ENCODE data around the gene VAV1. TPM values are rescaled to one million over a fixed set of nuclear protein-coding genes. Genes with fewer than 3 reads are reported as not detected.

Gene VAV1
- total and polyA plus RNA-seq, 2 of the 13 experiments (the other 11 are each of a cell fraction or from before 2014, with no cell fraction given) = not detected

- 0 out of 2 replicates have a peak, but pooled peaks have one; percentile 18 for TF ChIP-seq ZNF800 (CRISPR knock-in tag; IDR thresholded peaks at IDR 0.05)
- no peak for TF ChIP-seq SNAI1 (CRISPR knock-in tag; IDR thresholded peaks at IDR 0.05; ENCODE audit: borderline replicate concordance)
- TF ChIP-seq, protein P1, sequence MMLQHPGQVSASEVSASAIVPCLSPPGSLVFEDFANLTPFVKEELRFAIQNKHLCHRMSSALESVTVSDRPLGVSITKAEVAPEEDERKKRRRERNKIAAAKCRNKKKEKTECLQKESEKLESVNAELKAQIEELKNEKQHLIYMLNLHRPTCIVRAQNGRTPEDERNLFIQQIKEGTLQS (CRISPR knock-in tag; IDR thresholded peaks at IDR 0.05) = no peak
- TF ChIP-seq MYNN (CRISPR knock-in tag; IDR thresholded peaks at IDR 0.05; ENCODE audit: low read depth) = peak; percentile 82; the same call in 1 of the 2 replicates
- TF ChIP-seq, protein P2, sequence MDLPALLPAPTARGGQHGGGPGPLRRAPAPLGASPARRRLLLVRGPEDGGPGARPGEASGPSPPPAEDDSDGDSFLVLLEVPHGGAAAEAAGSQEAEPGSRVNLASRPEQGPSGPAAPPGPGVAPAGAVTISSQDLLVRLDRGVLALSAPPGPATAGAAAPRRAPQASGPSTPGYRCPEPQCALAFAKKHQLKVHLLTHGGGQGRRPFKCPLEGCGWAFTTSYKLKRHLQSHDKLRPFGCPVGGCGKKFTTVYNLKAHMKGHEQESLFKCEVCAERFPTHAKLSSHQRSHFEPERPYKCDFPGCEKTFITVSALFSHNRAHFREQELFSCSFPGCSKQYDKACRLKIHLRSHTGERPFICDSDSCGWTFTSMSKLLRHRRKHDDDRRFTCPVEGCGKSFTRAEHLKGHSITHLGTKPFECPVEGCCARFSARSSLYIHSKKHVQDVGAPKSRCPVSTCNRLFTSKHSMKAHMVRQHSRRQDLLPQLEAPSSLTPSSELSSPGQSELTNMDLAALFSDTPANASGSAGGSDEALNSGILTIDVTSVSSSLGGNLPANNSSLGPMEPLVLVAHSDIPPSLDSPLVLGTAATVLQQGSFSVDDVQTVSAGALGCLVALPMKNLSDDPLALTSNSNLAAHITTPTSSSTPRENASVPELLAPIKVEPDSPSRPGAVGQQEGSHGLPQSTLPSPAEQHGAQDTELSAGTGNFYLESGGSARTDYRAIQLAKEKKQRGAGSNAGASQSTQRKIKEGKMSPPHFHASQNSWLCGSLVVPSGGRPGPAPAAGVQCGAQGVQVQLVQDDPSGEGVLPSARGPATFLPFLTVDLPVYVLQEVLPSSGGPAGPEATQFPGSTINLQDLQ (CRISPR knock-in tag; IDR thresholded peaks at IDR 0.05) = no peak; the same call in 1 of the 2 replicates
- TF ChIP-seq YEATS4 (CRISPR knock-in tag; IDR thresholded peaks at IDR 0.05; ENCODE audit: borderline replicate concordance) = peak; percentile 71; the same call in 1 of the 2 replicates
- peak; percentile 86 for TF ChIP-seq SAP130 (CRISPR knock-in tag; IDR thresholded peaks at IDR 0.05; ENCODE audit: low read depth)
- no peak for TF ChIP-seq TBL1XR1 (IDR thresholded peaks at IDR 0.05; ENCODE audit: borderline replicate concordance, low read length, partially characterized antibody)
- peak; percentile 61 for TF ChIP-seq KDM3A (CRISPR knock-in tag; IDR thresholded peaks at IDR 0.05; ENCODE audit: low read depth)
- TF ChIP-seq CENPBD1 (CRISPR knock-in tag; IDR thresholded peaks at IDR 0.05; ENCODE audit: borderline replicate concordance, low read depth) = no peak
- peak; percentile 66; the same call in 1 of the 2 replicates for TF ChIP-seq TBX2 (CRISPR knock-in tag; IDR thresholded peaks at IDR 0.05; ENCODE audit: borderline replicate concordance)
- TF ChIP-seq, protein P3, sequence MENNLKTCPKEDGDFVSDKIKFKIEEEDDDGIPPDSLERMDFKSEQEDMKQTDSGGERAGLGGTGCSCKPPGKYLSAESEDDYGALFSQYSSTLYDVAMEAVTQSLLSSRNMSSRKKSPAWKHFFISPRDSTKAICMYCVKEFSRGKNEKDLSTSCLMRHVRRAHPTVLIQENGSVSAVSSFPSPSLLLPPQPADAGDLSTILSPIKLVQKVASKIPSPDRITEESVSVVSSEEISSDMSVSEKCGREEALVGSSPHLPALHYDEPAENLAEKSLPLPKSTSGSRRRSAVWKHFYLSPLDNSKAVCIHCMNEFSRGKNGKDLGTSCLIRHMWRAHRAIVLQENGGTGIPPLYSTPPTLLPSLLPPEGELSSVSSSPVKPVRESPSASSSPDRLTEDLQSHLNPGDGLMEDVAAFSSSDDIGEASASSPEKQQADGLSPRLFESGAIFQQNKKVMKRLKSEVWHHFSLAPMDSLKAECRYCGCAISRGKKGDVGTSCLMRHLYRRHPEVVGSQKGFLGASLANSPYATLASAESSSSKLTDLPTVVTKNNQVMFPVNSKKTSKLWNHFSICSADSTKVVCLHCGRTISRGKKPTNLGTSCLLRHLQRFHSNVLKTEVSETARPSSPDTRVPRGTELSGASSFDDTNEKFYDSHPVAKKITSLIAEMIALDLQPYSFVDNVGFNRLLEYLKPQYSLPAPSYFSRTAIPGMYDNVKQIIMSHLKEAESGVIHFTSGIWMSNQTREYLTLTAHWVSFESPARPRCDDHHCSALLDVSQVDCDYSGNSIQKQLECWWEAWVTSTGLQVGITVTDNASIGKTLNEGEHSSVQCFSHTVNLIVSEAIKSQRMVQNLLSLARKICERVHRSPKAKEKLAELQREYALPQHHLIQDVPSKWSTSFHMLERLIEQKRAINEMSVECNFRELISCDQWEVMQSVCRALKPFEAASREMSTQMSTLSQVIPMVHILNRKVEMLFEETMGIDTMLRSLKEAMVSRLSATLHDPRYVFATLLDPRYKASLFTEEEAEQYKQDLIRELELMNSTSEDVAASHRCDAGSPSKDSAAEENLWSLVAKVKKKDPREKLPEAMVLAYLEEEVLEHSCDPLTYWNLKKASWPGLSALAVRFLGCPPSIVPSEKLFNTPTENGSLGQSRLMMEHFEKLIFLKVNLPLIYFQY (CRISPR knock-in tag; IDR thresholded peaks at IDR 0.05; ENCODE audit: borderline replicate concordance) = no peak
- TF ChIP-seq TARDBP (CRISPR knock-in tag; IDR thresholded peaks at IDR 0.05) = peak; percentile 61
- TF ChIP-seq, protein P4, sequence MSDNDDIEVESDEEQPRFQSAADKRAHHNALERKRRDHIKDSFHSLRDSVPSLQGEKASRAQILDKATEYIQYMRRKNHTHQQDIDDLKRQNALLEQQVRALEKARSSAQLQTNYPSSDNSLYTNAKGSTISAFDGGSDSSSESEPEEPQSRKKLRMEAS (IDR thresholded peaks at IDR 0.05) = peak; percentile 55; the same call in 1 of the 2 replicates
- peak; percentile 80; the same call in 1 of the 2 replicates for TF ChIP-seq MIER3 (CRISPR knock-in tag; IDR thresholded peaks at IDR 0.05; ENCODE audit: borderline replicate concordance)
- TF ChIP-seq, protein P5, sequence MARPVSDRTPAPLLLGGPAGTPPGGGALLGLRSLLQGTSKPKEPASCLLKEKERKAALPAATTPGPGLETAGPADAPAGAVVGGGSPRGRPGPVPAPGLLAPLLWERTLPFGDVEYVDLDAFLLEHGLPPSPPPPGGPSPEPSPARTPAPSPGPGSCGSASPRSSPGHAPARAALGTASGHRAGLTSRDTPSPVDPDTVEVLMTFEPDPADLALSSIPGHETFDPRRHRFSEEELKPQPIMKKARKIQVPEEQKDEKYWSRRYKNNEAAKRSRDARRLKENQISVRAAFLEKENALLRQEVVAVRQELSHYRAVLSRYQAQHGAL (CRISPR knock-in tag; IDR thresholded peaks at IDR 0.05; ENCODE audit: not compliant biosample characterization) = no peak
- no peak for TF ChIP-seq ZNF510 (CRISPR knock-in tag; IDR thresholded peaks at IDR 0.05; ENCODE audit: low read depth)
Measured at GRCh38 chr19:6730153-6730804, 42.2 kb upstream of the VAV1 start (continued).
